DMS114 treated with DMSO at 0.1 percent for 48 hours (cell line): ENCODE data around the gene PDE4B.
"Not testable (repeated sequence)": the region's sequence is repeated elsewhere in the genome, so short reads cannot be mapped to it uniquely, and the experiment has no call there.

Source experiments
- DNase-seq: peaks from one replicate; lab custom pipeline; 2025; ENCODE audit not compliant: unreplicated experiment; lab: John Stamatoyannopoulos, UW

Gene PDE4B

DNA sequence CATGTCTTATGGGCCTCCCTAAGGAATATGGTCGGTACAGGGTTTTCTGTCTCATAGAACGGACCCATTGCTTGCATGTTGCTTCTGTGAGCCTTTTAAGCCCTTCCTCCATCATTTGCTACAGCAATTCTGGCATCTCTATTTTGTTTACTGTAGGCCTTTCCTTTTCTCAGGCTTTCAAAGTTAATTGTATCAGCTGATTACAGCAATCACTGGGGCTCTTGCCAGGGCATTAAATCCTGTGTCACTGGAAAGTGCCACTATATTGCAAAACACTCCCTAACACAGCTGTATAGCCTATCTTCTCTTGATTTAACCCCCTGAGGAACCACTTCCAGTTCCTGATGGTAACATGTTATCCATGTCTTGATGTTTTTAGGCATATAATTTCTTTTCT, 156.5 kb downstream of the PDE4B start:
- no peak for DNase-seq

- DNase-seq, result no peak
Measured at GRCh38 chr1:65949933-65950332, 157.2 kb downstream of the PDE4B start.

GRCh38 chr1:65952696-65953095, 160.0 kb downstream of the PDE4B start:
- no peak for DNase-seq

DNA sequence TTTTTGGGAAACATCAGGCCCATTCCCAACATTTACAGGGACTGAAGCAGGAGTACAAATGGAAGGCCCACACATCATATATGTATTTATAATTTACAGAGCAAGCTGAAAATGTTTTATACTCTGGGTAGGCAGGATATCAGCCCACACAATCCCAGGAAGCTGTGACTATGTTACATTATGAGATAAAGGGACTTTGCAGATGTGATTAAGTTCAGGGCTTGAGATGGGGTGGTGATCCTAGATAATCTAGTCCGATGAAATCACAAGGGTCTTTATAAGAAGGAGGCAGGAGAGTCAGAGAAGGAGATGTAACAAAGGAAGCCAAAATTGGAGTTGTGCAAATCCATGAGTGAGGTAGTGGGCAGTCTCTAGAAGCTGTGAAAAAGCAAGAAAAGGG, 160.5 kb downstream of the PDE4B start:
- no peak for DNase-seq

- DNase-seq, result no peak
Measured at GRCh38 chr1:65955071-65955470, 162.4 kb downstream of the PDE4B start.

DNA sequence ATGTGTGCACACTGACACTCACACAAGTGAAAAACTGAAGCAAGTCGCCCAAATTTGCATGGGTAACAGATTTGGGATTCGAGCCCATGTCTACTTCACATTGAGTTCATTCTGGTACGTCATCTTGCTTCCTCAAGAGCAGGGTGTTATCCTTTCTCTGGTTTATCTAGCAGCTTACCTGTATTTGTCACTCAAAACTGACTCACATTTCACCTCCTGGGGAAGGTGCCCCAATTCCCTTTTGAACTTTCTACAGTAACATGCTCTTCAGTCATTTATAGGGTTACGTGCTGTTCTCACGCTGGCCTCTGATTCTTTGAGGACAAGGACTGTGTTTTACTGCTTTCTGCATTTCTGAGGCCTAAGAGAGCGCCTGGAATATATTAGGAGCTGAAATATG, 162.8 kb downstream of the PDE4B start:
- no peak for DNase-seq

GRCh38 chr1:65958561-65959350, 166.1 kb downstream of the PDE4B start:
- DNase-seq, result peak; percentile 57

GRCh38 chr1:65959896-65960567, 167.3 kb downstream of the PDE4B start:
- DNase-seq, result no peak

DNA sequence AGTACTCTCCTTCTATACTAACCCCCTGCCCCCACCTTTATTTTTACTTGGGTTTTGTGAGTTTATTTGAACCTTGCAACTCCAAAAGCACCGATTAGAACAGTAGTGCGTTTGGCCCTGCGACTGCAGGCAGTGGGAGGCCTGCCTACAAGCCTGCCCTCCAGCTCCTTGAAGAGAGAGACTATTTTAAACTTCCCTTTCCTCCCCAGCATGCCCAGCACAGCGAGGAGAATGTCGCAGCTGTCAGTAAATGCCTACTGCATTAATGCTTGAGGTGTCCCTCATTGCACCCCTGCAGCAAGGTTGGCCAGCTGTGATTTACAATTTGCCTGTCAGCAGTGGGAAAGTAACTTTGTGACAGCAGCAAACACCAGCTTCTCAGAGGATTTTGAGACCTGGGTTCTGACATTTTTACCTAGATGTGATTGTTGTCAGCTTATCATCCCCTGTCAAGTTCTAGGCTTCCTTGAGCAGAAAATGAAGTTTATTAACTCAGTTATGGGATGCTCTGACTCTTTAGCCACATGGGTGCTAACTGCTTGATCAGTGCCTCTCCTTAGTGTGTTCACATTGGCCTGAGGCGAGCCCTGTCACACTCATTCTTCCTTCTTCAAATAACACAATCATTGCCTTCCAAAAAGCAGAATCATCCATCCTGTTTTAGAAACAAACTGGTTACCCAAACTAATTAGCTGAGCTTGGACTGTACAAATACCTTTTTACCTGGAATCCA, 170.6 kb downstream of the PDE4B start:
- no peak for DNase-seq

DNA sequence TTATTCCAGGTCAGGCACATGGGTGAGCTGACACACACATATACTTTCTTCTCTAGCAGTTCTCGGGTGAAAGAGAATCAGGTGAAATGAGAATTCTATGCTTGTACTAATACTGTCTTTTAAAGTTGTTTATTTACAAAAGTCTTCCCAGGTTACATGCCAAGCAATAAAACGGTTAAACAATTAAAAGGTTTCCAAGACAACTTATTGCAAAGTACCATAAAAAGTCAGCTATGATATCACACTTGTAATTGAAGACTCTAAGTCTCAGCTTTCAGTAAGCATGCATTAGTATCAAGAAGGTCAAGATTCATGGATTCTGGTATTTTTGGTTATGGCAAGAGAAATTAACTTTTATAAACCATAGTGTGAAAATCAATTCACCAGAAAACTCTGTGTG, 171.4 kb downstream of the PDE4B start:
- no peak for DNase-seq

DNA sequence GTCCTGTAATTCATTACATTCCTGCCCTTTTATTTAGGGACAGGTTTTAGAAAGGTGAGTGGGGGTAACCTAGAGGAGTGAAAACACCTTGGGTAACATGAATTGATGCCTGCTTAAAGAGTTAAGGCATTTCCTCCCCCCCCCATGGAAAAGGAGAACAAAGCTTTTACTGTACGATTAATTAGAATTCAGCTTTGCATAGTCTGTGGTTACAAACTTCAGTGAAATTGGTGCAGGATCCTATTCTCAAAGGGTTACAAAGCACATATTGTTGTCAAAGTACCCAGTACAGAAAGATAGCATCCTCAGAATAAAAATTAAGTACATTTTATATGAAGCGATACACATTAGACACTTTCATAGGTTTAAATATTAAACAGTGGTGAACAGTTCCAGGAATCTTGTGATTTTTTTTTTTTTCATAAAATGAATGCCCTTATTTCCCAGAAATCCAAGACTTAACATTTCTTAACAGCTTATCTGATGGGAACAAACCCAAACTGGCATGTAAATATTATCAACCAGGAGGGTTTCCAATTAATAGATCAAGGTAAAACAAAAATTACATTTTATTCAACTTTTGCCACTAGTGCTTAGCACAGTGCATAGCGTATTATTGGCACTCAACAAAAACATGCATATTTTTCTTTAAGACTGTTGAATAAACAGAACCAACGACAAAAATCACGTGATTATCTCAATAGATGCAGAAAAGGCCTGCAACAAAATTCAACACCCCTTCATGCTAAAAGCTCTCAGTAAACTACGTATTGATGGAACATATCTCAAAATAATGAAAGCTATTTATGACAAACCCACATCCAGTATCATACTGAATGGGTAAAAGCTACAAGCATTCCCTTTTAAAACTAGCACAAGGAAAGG, 172.7 kb downstream of the PDE4B start:
- no peak for DNase-seq

DNA sequence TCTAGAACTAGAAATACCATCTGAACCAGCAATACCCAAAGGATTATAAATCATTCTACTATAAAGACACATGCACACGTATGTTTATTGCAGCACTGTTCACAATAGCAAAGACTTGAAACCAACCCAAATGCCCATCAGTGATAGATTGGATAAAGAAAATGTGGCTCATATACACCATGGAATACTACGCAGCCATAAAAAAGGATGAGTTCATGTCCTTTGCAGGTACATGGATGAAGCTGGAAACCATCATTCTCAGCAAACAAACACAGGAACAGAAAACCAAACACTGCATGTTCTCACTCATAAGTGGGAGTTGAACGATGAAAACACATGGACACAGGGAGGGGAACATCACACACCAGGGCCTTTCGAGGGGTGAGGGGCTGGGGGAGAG, 174.8 kb downstream of the PDE4B start:
- not testable (repeated sequence) for DNase-seq

- no peak for DNase-seq
Measured at GRCh38 chr1:65971547-65971946, 178.9 kb downstream of the PDE4B start.

GRCh38 chr1:65975708-65976107, 183.0 kb downstream of the PDE4B start:
- DNase-seq, result no peak

DNA sequence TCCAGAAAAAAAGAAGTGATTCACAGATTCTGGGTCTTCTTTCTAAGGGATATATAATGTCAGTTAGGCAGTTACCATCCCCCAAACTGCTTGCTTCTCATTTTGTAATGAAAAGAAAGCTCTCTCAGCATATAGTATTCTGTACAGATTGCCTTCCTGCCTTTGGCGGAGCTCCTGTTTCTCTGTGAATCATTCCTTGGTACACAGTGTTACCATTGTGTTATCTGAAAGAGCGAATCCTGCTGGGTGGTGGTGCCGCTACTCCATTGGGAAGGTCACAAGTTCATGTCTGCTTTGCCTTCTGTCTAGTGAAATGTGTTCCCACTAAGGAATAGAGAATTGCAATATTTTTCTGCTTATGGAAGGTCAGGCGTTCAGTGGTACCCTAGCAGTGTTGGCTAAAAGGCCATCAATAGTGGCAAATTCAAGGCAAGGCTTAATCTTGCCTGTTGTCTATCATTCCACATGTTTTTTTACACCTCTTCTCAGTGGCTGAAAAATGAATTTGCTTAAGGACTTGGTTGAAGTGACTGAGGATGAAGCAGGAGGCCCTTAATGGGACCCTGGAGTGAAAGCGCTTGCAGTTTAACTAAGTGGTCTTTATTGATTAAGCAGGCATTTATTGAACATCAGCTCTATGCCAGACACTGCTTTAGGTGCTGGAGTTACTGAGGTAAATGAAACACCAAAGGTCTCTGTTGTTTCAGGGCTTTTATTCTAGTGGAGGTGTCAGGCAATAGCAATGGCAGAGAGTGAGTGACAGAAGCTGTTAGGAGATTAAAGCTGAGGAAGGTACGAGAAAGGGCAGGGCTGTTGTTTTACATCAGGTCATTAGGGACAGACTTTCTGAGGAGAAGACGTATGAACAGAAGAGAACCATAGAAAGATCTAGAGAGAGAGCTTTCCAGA, 186.7 kb downstream of the PDE4B start:
- no peak for DNase-seq

DNA sequence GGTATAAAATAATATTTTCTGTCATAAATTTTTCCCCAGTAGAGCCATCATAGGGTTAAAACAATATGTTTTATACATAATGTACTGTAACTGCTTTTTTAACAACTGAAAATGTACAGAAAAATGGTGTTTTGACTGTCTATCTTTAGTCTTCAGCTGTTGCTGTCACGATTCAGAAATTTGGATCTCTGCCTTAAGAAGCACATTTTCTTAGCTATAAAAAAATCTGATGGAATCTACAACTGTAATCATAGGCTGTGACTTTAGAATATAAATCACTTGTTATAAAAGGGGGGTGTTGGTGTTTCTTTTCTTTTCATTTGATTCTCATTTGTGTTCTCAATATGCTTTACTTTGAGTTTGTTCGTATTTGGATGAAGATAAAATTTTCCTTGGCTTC, 187.5 kb downstream of the PDE4B start:
- no peak for DNase-seq

- DNase-seq, result no peak
Measured at GRCh38 chr1:65983500-65983899, 190.8 kb downstream of the PDE4B start.

DNA sequence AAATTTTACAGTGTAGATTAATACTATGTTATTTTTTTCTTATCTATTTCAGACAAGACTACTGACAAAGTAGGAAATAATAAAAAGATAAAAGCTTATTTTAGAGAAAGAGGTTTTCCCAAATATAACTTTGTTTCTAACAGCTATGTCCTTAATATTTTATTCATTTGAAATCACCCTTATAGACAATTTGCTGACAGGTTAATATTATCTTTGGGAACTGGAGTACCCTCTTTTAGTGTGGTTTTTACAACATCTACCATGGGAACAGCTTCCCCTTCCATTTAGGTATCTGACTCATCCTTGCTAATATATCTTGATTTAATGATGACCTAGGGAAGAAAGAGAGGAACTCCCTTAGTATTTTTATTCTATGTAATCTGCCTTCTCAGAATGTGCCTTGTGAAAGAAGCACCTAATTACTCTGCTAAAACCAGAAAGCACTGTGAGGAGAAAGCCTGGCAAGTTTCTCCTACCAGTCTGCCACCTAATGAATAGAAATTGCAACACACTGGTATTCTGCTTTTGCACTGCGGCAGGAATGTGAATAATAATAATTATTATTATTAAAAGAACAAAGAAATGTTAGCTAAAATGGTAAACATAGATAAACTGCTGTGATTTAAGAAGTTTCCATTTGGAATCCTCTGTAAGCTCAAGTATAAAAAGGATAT, 192.8 kb downstream of the PDE4B start:
- DNase-seq, result no peak

GRCh38 chr1:65986146-65986545, 193.5 kb downstream of the PDE4B start:
- DNase-seq, result no peak
